Ishikawa (cell line): ENCODE results near the gene ROBO1.

Experiments used
- CEBPB ChIP-seq: IDR thresholded peaks from 2 replicates; pipeline ENCODE4 v1.6.1; 2012
- CREB1 ChIP-seq: IDR thresholded peaks from 2 replicates; pipeline ENCODE4 v1.6.1; 2012; ENCODE audit warnings: low read depth
- EGR1 ChIP-seq: IDR thresholded peaks from 2 replicates; pipeline ENCODE4 v1.6.1; 2012
- EP300 ChIP-seq: IDR thresholded peaks from 2 replicates; pipeline ENCODE4 v1.6.1; 2012; ENCODE audit warnings: borderline replicate concordance
- FOXM1 ChIP-seq: IDR thresholded peaks from 2 replicates; pipeline ENCODE4 v1.6.1; 2012; ENCODE audit warnings: low read depth, borderline replicate concordance
- MAX ChIP-seq: IDR thresholded peaks from 2 replicates; pipeline ENCODE4 v1.6.1; 2012
- NFIC ChIP-seq: IDR thresholded peaks from 2 replicates; pipeline ENCODE4 v1.6.1; 2012
- RAD21 ChIP-seq: IDR thresholded peaks from 2 replicates; pipeline ENCODE4 v1.6.1; 2012; ENCODE audit warnings: low read depth
- REST ChIP-seq: IDR thresholded peaks from 2 replicates; pipeline ENCODE4 v1.6.1; 2012; ENCODE audit warnings: low read depth, mild to moderate bottlenecking
- TAF1 ChIP-seq: IDR thresholded peaks from 2 replicates; pipeline ENCODE4 v1.6.1; 2012; ENCODE audit warnings: low read depth, mild to moderate bottlenecking
- TCF12 ChIP-seq: IDR thresholded peaks from 2 replicates; pipeline ENCODE4 v1.6.1; 2012; ENCODE audit warnings: low read depth
- TEAD4 ChIP-seq: IDR thresholded peaks from 2 replicates; pipeline ENCODE4 v1.6.1; 2012
- USF1 ChIP-seq: IDR thresholded peaks from 2 replicates; pipeline ENCODE4 v1.6.1; 2012
- YY1 ChIP-seq: IDR thresholded peaks from 2 replicates; pipeline ENCODE4 v1.6.1; 2012; ENCODE audit warnings: low read depth
- ZBTB7A ChIP-seq: IDR thresholded peaks from 2 replicates; pipeline ENCODE4 v1.6.1; 2012; ENCODE audit warnings: low read depth

The ROBO1 gene

GRCh38 chr3:79543218-79543982, 224.4 kb downstream of the ROBO1 start:
- no peak for TF ChIP-seq EP300
- TF ChIP-seq RAD21 = no peak
- TF ChIP-seq REST = no peak
- no peak for TF ChIP-seq TEAD4
- TF ChIP-seq MAX = no peak

- no peak for TF ChIP-seq TCF12
- no peak for TF ChIP-seq CREB1
- no peak for TF ChIP-seq YY1
- no peak for TF ChIP-seq EP300
- no peak for TF ChIP-seq TAF1
- TF ChIP-seq CEBPB = no peak
- TF ChIP-seq ZBTB7A = no peak
- TF ChIP-seq FOXM1 = no peak
These were observed 233.1 kb downstream of the ROBO1 start for GRCh38 chr3:79534727-79535126.

GRCh38 chr3:79531566-79532295, 236.1 kb downstream of the ROBO1 start:
- no peak for TF ChIP-seq USF1

- TF ChIP-seq MAX (0 out of 2 replicates have a peak, but pooled peaks have one; percentile 40), TAF1 (no peak), TCF12 (no peak), RAD21 (peak; percentile 94), ZBTB7A (no peak)
These were observed 246.5 kb downstream of the ROBO1 start for GRCh38 chr3:79521221-79521848.

- TF ChIP-seq CREB1 (no peak), YY1 (no peak), RAD21 (peak; percentile 74), TEAD4 (peak; percentile 55), EP300 (no peak), TCF12 (no peak)
These were observed 249.9 kb downstream of the ROBO1 start for GRCh38 chr3:79517766-79518413.

- TF ChIP-seq ZBTB7A (no peak), MAX (no peak), NFIC (no peak), RAD21 (no peak), USF1 (no peak), TEAD4 (no peak), CREB1 (no peak), REST (no peak), EGR1 (no peak), EP300 (no peak), TCF12 (no peak), YY1 (no peak), TAF1 (no peak), FOXM1 (no peak), CEBPB (no peak)
These were observed 251.0 kb downstream of the ROBO1 start for GRCh38 chr3:79516795-79517194.
